ENCODE results near the gene MITF. TPM values are rescaled to one million over a fixed set of nuclear protein-coding genes. Genes with fewer than 3 reads are reported as not detected.

MITF gene
- total RNA-seq, 1 experiment from 2014 or later, result 4.3 TPM

- no peaks in the 10 kb centered on the region for H3K9me3 ChIP-seq
- intact Hi-C loops (cut with micrococcal nuclease; ENCODE audit: unreplicated experiment), result no loop called here
- BruUV-seq (replicated peaks), result no TSS peak
These were observed 220.3 kb downstream of the MITF start for GRCh38 chr3:69959581-69959980.

GRCh38 chr3:69961706-69962439 is 222.6 kb downstream of the MITF start:
- Mint-ChIP-seq H3K36me3 (ENCODE audit: insufficient read depth, unreplicated experiment) (no peaks in the 10 kb centered on the region), H3K4me3 (ENCODE audit: unreplicated experiment) (no peak overlapping the region), H3K27ac (ENCODE audit: unreplicated experiment) (no peak overlapping the region), H3K27me3 (ENCODE audit: insufficient read depth, unreplicated experiment) (no peaks in the 10 kb centered on the region), H3K9me3 (ENCODE audit: unreplicated experiment) (no peaks in the 10 kb centered on the region), H3K4me1 (ENCODE audit: low read depth, unreplicated experiment) (no peaks in the 10 kb centered on the region)
- CTCF ChIA-PET, result no interaction called here
- no peaks in the 10 kb centered on the region for H3K9me3 ChIP-seq
- POLR2A ChIA-PET, result no interaction called here
- H3K27me3 ChIP-seq (replicated peaks; ENCODE audit: control insufficient read depth, insufficient read depth, low read length), result no peaks in the 10 kb centered on the region
- no peaks in the 10 kb centered on the region for H3K36me3 ChIP-seq (ENCODE audit: control insufficient read depth, insufficient read depth, low read length)
- intact Hi-C loops (cut with micrococcal nuclease; ENCODE audit: unreplicated experiment), result no loop called here
- no TSS peak for BruUV-seq (replicated peaks)
- H3K4me3 ChIP-seq (ENCODE audit: low read depth, low read length), result no peak overlapping the region
- TF ChIP-seq CTCF (IDR thresholded peaks at IDR 0.05; ENCODE audit: insufficient read depth in 1 of 2, low read depth in 1 of 2, low read length in 1 of 2, severe bottlenecking in 1 of 2, unreplicated experiment in 1 of 2), result no peak
- no peaks in the 10 kb centered on the region for H3K4me1 ChIP-seq
- no peak for DNase-seq

More at GRCh38 chr3:69959581-69959980, 220.3 kb downstream of the MITF start:
- no peaks in the 10 kb centered on the region for H3K4me1 Mint-ChIP-seq (ENCODE audit: low read depth, unreplicated experiment)
- POLR2A ChIA-PET, result no interaction called here
- CTCF ChIA-PET, result no interaction called here
- no peaks in the 10 kb centered on the region for H3K27me3 Mint-ChIP-seq (ENCODE audit: insufficient read depth, unreplicated experiment)
- Histone ChIP-seq H3K4me1 (no peaks in the 10 kb centered on the region), H3K36me3 (ENCODE audit: control insufficient read depth, insufficient read depth, low read length) (no peaks in the 10 kb centered on the region), H3K4me3 (ENCODE audit: low read depth, low read length) (no peak overlapping the region), H3K27me3 (replicated peaks; ENCODE audit: control insufficient read depth, insufficient read depth, low read length) (no peaks in the 10 kb centered on the region)
- H3K36me3 Mint-ChIP-seq (ENCODE audit: insufficient read depth, unreplicated experiment), result no peaks in the 10 kb centered on the region
- no peak overlapping the region for H3K27ac Mint-ChIP-seq (ENCODE audit: unreplicated experiment)
- no peak for TF ChIP-seq CTCF (IDR thresholded peaks at IDR 0.05; ENCODE audit: insufficient read depth in 1 of 2, low read depth in 1 of 2, low read length in 1 of 2, severe bottlenecking in 1 of 2, unreplicated experiment in 1 of 2)
- H3K9me3 Mint-ChIP-seq (ENCODE audit: unreplicated experiment), result no peaks in the 10 kb centered on the region
- H3K4me3 Mint-ChIP-seq (ENCODE audit: unreplicated experiment), result no peak overlapping the region
- no peak for DNase-seq

GRCh38 chr3:69963643-69964042 is 224.4 kb downstream of the MITF start:
- Mint-ChIP-seq H3K4me1 (ENCODE audit: low read depth, unreplicated experiment) (no peaks in the 10 kb centered on the region), H3K27ac (ENCODE audit: unreplicated experiment) (no peak overlapping the region), H3K4me3 (ENCODE audit: unreplicated experiment) (no peak overlapping the region), H3K36me3 (ENCODE audit: insufficient read depth, unreplicated experiment) (no peaks in the 10 kb centered on the region), H3K9me3 (ENCODE audit: unreplicated experiment) (no peaks in the 10 kb centered on the region), H3K27me3 (ENCODE audit: insufficient read depth, unreplicated experiment) (no peaks in the 10 kb centered on the region)
- ChIA-PET POLR2A (no interaction called here), CTCF (no interaction called here)
- TF ChIP-seq CTCF (IDR thresholded peaks at IDR 0.05; ENCODE audit: insufficient read depth in 1 of 2, low read depth in 1 of 2, low read length in 1 of 2, severe bottlenecking in 1 of 2, unreplicated experiment in 1 of 2), result no peak
- no peak for DNase-seq
- intact Hi-C loops (cut with micrococcal nuclease; ENCODE audit: unreplicated experiment), result no loop called here
- Histone ChIP-seq H3K4me1 (no peaks in the 10 kb centered on the region), H3K36me3 (ENCODE audit: control insufficient read depth, insufficient read depth, low read length) (no peaks in the 10 kb centered on the region), H3K4me3 (ENCODE audit: low read depth, low read length) (no peak overlapping the region), H3K9me3 (no peaks in the 10 kb centered on the region), H3K27me3 (replicated peaks; ENCODE audit: control insufficient read depth, insufficient read depth, low read length) (no peaks in the 10 kb centered on the region)
- no TSS peak for BruUV-seq (replicated peaks)

Measured in Caco-2 (cell line).